Measurements from ENCODE around the gene NPBWR2. TPM values are rescaled to one million over a fixed set of nuclear protein-coding genes. Genes with fewer than 3 reads are reported as not detected.

The NPBWR2 gene
- total RNA-seq, 1 donor from 2014 or later: not detected

- no peaks in the 10 kb centered on the region for H3K27me3 ChIP-seq
- TF ChIP-seq EZH2 (IDR thresholded peaks at IDR 0.05): no peak
- no peak overlapping the region for H2AFZ ChIP-seq (replicated peaks)
- H3K9me3 Mint-ChIP-seq: peaks cover 14% of the 10 kb centered on the region
- H4K20me1 ChIP-seq (ENCODE audit: low read depth): peaks cover 4% of the 10 kb centered on the region
- no peaks in the 10 kb centered on the region for H3K36me3 ChIP-seq
- H3K36me3 Mint-ChIP-seq: peaks cover 3% of the 10 kb centered on the region
- H3K27ac ChIP-seq: peak overlapping the region; percentile 35
- no peaks in the 10 kb centered on the region for H3K79me2 ChIP-seq (ENCODE audit: low read depth)
- peaks cover 32% of the 10 kb centered on the region for H3F3A ChIP-seq (ENCODE audit: low read depth)
- peak overlapping the region; percentile 68 for H3K4me2 ChIP-seq
- H3K27me3 Mint-ChIP-seq (ENCODE audit: insufficient read depth, low read depth): peaks cover 19% of the 10 kb centered on the region
- no peaks in the 10 kb centered on the region for H3K9me3 ChIP-seq (ENCODE audit: low read depth)
- peak; percentile 75 for DNase-seq (ENCODE audit: low spot score)
- no peak overlapping the region for H3K4me3 Mint-ChIP-seq
- peaks cover 40% of the 10 kb centered on the region for H3K4me1 ChIP-seq
- no peak overlapping the region for H3K9ac ChIP-seq
- H3K4me3 ChIP-seq: no peak overlapping the region
- H3K27ac Mint-ChIP-seq: no peak overlapping the region
- peaks cover 26% of the 10 kb centered on the region for H3K4me1 Mint-ChIP-seq
Measured at GRCh38 chr20:64146301-64146935, 39.1 kb upstream of the NPBWR2 start.

- Histone ChIP-seq H3K27ac (peak overlapping the region; percentile 35), H3K4me1 (peaks cover 35% of the 10 kb centered on the region), H3K27me3 (no peaks in the 10 kb centered on the region), H3K36me3 (no peaks in the 10 kb centered on the region), H3K4me2 (peak overlapping the region; percentile 68), H3K9ac (no peak overlapping the region), H3K4me3 (no peak overlapping the region), H3K9me3 (ENCODE audit: low read depth) (no peaks in the 10 kb centered on the region), H4K20me1 (ENCODE audit: low read depth) (peaks cover 4% of the 10 kb centered on the region), H3F3A (ENCODE audit: low read depth) (peaks cover 25% of the 10 kb centered on the region), H2AFZ (replicated peaks) (no peak overlapping the region), H3K79me2 (ENCODE audit: low read depth) (no peaks in the 10 kb centered on the region)
- no peak for DNase-seq (ENCODE audit: low spot score)
- Mint-ChIP-seq H3K4me1 (peaks cover 23% of the 10 kb centered on the region), H3K27ac (no peak overlapping the region), H3K27me3 (ENCODE audit: insufficient read depth, low read depth) (peaks cover 16% of the 10 kb centered on the region), H3K4me3 (no peak overlapping the region), H3K36me3 (peaks cover 3% of the 10 kb centered on the region), H3K9me3 (peaks cover 14% of the 10 kb centered on the region)
- TF ChIP-seq CTCF (IDR thresholded peaks at IDR 0.05): peak; percentile 42
- no peak for TF ChIP-seq EZH2phosphoT487 (IDR thresholded peaks at IDR 0.05)
- TF ChIP-seq EZH2 (IDR thresholded peaks at IDR 0.05): no peak
Measured at GRCh38 chr20:64145458-64146300, 38.3 kb upstream of the NPBWR2 start.

- H3K9ac ChIP-seq: no peak overlapping the region
- no peak overlapping the region for H2AFZ ChIP-seq (replicated peaks)
- H3K36me3 ChIP-seq: no peaks in the 10 kb centered on the region
- peaks cover 4% of the 10 kb centered on the region for H4K20me1 ChIP-seq (ENCODE audit: low read depth)
- no peaks in the 10 kb centered on the region for H3K27me3 ChIP-seq
- H3K79me2 ChIP-seq (ENCODE audit: low read depth): no peaks in the 10 kb centered on the region
- TF ChIP-seq EZH2 (IDR thresholded peaks at IDR 0.05) (no peak), CTCF (IDR thresholded peaks at IDR 0.05) (no peak), EZH2phosphoT487 (IDR thresholded peaks at IDR 0.05) (no peak)
- peaks cover 34% of the 10 kb centered on the region for H3F3A ChIP-seq (ENCODE audit: low read depth)
- H3K36me3 Mint-ChIP-seq: peaks cover 3% of the 10 kb centered on the region
- H3K4me3 ChIP-seq: no peak overlapping the region
- no peaks in the 10 kb centered on the region for H3K9me3 ChIP-seq (ENCODE audit: low read depth)
- peaks cover 14% of the 10 kb centered on the region for H3K9me3 Mint-ChIP-seq
- H3K4me2 ChIP-seq: no peak overlapping the region
- DNase-seq (ENCODE audit: low spot score): no peak
- no peak overlapping the region for H3K27ac ChIP-seq
- H3K27ac Mint-ChIP-seq: peak overlapping the region; percentile 23
- H3K4me1 ChIP-seq: peaks cover 46% of the 10 kb centered on the region
- H3K4me1 Mint-ChIP-seq: peaks cover 34% of the 10 kb centered on the region
- no peak overlapping the region for H3K4me3 Mint-ChIP-seq
- H3K27me3 Mint-ChIP-seq (ENCODE audit: insufficient read depth, low read depth): peaks cover 7% of the 10 kb centered on the region
Measured at GRCh38 chr20:64144144-64144912, 37.0 kb upstream of the NPBWR2 start.
